Neural progenitor cell (in vitro differentiated cells): ENCODE data around the gene SHISA2.

Experiments used
- CTCF ChIP-seq: fragments of 200-600 bp; sonication (generic); IDR thresholded peaks from 2 replicates; pipeline ENCODE4 v1.5.1; 2017; ENCODE audit warnings: antibody characterized with exemption, mild to moderate bottlenecking
- EZH2phosphoT487 ChIP-seq: fragments of 200-600 bp; sonication (generic); IDR thresholded peaks from 2 replicates; pipeline ENCODE4 v1.6.1; 2017; ENCODE audit warnings: antibody characterized with exemption

GRCh38 chr13:26041444-26041843 is 10.4 kb downstream of the SHISA2 start:
- TF ChIP-seq CTCF (no peak), EZH2phosphoT487 (no peak)
